HG03045 (cell line): Measurements from ENCODE around the gene OLFML2A.

Experiments
- ATAC-seq: cut with Tn5 transposase; IDR thresholded peaks from one replicate; pipeline ENCODE4 v1.9.1; 2021; ENCODE audit warnings: mild to moderate bottlenecking, moderate library complexity; ENCODE audit not compliant: unreplicated experiment

The OLFML2A gene

GRCh38 chr9:124774129-124774978 lies 2.6 kb upstream of the OLFML2A start:
- peak; percentile 27 for ATAC-seq

DNA sequence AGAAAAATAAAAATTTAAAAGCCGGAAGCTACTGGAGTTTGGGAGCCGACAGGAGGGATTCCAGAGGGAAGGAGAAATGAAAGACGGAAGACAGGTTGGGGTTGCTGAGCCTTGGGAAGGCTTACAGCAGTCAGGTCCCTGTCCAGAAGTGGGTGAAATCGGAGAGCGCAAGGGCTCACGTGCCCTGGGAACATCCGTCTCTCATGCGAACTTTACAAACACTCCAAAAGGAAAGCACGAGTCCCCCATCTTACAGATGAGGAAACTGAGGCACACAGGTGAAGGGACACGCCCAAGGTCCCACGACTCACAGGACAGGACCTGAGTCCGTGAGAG lies 347 bp upstream of the OLFML2A start:
- ATAC-seq, result no peak

DNA sequence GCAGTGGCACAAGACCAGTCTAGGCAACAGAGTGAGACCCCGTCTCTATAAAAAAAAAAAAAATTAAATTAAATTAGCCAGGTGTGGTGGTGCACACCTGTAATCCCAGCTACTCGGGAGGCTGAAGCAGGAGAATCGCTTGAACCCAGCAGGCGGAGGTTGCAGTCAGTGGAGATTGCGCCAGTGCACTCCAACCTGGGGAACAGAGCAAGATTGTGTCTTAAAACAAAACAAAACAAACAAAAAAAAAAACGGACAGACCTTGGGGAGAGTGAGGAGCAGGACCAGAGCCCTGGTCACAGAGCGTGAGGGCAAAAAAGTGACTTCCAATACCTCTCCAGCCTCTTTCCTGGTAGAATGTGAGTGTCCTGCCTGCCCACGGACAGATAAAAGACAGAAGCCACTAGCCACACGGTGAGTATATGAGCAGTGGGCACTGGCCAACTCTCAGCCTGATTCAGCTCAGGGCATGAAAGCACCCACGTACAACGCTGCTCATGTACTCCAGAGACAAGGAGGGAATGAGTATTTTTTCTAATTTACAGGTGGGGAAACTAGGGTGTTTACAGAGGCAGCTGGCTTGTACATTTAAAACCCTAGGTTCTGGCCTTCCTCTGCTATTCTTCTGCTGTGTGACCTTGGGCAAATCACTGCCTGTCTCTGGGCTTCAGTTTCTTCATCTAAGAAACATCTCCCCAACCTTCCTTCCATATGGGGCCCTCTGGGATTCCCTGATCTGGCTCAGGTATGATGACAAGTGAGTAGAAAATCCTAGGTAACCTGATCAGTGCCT lies 1.8 kb downstream of the OLFML2A start:
- ATAC-seq, result no peak

DNA sequence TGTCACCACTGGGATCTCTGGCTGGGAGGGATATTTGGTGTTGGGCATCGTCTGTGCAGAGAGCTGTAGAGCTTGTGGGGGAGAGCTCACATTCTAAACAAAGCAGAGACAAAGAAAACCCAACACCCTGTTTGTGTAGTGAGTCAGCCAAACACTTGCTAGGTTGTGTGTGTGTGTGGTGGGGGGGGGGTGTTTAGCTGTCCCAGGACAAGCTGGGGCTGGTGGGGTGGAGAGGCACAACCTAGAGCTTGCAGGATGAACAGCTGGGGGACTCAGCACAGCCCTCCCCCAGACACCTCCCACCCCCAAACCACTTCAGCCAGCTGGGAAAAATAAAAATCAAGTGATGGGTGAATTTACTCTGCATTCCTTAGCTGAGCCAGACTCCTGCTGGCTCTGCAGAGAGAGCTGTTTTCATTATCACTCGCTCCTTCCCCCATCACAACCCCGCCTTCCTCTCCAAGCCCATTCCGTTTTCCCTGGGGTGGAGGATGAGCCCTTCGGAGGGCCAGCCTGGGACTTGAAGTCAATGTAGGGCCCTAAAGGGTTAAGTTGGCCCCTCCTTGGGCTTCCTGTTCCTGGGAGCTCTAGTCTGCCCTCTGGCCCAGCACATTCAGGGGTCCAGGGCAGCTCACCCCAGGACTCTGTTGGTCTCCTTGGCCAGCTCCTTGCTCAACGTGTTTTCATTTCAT lies 2.6 kb downstream of the OLFML2A start:
- no peak for ATAC-seq

- ATAC-seq, result no peak
Observed at GRCh38 chr9:124780060-124780756, 3.3 kb downstream of the OLFML2A start.

GRCh38 chr9:124780757-124781151 lies 3.8 kb downstream of the OLFML2A start:
- ATAC-seq, result no peak

DNA sequence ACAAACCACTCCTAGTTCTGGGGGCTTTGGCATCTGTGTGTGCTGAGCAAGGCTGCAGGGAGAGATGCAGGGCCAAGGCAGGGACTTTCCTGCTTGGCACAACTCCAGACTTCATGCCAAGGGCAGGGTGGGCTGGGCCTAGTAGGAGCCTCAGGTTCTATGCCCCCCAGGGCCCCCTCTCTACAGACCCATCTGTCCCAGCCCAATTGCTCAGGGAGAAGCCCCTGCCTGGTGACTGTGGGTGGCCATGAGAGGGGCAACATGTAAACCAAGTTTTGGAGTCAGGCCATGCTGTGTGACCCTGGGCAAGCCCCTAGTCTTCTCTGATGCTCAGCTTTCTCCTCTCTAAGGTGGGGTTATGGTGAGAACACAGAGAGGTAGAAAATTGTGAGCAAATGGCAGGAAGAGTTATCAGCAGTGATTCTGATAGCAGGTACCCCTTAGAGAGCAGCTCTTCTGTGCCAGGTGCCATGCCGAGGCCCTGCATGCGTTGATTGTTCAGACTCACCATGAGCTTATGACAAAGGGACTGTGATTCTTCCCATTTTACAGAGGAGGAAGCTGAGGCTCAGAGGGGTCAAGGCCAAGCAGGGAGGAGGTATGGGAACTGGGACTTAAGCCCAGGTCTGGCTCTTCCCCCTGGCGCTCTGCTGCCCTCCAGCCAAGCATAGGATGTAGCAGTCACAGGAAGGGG lies 5.2 kb downstream of the OLFML2A start:
- no peak for ATAC-seq

GRCh38 chr9:124782661-124783574 lies 6.0 kb downstream of the OLFML2A start:
- no peak for ATAC-seq

GRCh38 chr9:124783830-124784229 lies 6.9 kb downstream of the OLFML2A start:
- no peak for ATAC-seq

DNA sequence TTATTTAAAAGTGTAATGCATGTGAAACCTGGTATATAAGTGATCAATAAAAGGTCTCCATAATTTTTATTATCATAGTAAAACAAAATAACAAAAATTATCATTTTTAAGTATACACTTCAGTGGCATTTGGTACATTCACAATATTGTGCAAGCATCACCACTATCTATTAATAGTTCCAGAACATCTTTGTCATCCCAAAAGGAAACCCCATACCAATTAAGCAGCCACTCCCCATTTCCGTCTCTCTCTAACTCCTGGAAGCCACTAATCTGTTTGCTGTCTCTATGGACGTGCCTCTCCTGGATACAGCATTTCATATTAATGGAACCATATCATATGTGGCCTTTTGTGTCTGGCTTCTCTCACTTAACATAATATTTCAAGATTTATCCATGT lies 7.6 kb downstream of the OLFML2A start:
- ATAC-seq, result no peak

DNA sequence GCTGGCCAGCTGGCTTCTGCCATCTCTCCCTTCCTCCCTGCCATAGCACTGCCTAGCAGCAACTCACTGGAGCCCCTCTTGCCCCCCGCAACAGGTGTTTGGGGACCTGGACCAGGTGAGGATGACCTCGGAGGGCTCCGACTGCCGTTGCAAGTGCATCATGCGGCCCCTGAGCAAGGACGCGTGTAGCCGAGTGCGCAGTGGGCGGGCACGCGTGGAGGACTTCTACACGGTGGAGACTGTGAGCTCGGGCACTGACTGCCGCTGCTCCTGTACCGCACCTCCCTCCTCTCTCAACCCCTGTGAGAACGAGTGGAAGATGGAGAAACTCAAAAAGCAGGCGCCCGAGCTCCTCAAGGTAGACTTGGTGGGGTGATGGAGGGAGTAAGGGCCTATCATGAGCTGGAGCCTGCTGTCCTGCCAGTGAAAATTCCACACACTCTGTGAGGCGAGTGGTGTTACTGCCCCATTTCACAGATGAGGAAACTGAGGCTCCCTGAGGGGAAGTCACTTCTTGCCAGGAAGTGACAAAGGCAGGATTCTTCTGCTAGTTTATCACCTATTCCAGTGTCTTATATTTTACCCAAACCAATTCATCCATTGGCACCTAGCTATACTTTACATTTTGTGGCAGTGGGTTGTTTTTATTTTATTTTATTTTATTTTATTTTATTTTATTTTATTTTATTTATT lies 10.1 kb downstream of the OLFML2A start:
- no peak for ATAC-seq

DNA sequence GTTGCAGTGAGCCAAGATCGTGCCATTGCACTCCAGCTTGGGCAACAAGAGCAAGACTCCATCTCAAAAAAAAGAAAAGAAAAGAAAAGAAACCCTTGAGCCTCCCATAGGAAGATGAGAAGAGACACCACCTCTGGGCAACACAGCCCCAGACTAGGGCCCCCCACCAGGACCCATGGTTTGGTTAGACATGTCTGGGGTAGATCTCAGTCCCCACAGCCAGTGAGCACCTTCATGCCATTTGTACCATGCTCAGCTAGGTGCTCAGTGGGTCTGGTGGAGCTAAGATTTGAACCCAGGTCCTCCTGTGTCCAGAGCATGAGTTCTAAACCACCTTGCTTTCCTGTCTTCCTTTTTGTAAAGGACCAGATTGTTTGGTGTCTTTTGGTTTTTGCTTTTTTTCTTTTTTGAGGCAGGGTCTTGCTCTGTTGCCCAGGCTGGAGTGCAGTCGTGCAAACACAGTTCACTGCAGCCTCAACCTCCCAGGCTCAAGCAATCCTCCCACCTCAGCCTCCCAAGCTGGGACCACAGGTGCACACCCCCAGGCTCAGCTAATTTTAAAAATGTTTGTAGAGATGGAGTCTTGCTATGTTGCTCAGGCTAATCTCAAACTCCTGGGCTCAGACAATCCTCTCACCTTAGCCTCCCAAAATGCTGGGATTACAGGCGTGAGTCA lies 11.7 kb downstream of the OLFML2A start:
- ATAC-seq, result no peak

- no peak for ATAC-seq
Observed at GRCh38 chr9:124789531-124789930, 12.6 kb downstream of the OLFML2A start.

GRCh38 chr9:124790301-124790700 lies 13.4 kb downstream of the OLFML2A start:
- ATAC-seq, result no peak

GRCh38 chr9:124790801-124791505 lies 14.0 kb downstream of the OLFML2A start:
- ATAC-seq, result no peak

- ATAC-seq, result no peak
Observed at GRCh38 chr9:124792257-124793014, 15.5 kb downstream of the OLFML2A start.

GRCh38 chr9:124793015-124793541 lies 16.1 kb downstream of the OLFML2A start:
- no peak for ATAC-seq
